ENCODE results near the gene POLD1. TPM values are rescaled to one million over a fixed set of nuclear protein-coding genes. Genes with fewer than 3 reads are reported as not detected.

POLD1 gene
- polyA plus RNA-seq, 3 donors: 9.3 to 22.4 (median 15.6) TPM

- peaks cover 0 to 2% (median 0%) of the 10 kb centered on the region in 3 donors for H3K27me3 Mint-ChIP-seq (ENCODE audit: low read depth in 3 of 3)
- H3K4me3 ChIP-seq (replicated peaks in 1 of 3; ENCODE audit: low read depth in 2 of 3, low read length in 3 of 3): no peak overlapping the region
- H3K4me2 ChIP-seq (replicated peaks; ENCODE audit: extremely low read depth, low read length, poor library complexity, severe bottlenecking): no peak overlapping the region
- H3K79me2 ChIP-seq (ENCODE audit: insufficient read depth, low read length): peaks cover 47% of the 10 kb centered on the region
- WGBS (ENCODE audit: insufficient coverage): 80% methylated on average over 1 of the region's 9 CpGs
- no peak for DNase-seq
- peaks cover 0 to 5% (median 2%) of the 10 kb centered on the region in 7 donors for H3K9me3 Mint-ChIP-seq
- no peaks in the 10 kb centered on the region for H3K27me3 ChIP-seq (ENCODE audit: control insufficient read depth in 2 of 2, insufficient read depth in 2 of 2, low read length in 2 of 2)
- no peak overlapping the region for H2AFZ ChIP-seq (ENCODE audit: insufficient read depth, low read depth, low read length, poor library complexity, severe bottlenecking)
- H4K20me1 ChIP-seq (ENCODE audit: insufficient read depth, low read length): no peaks in the 10 kb centered on the region
- no peak overlapping the region for H3K4me3 Mint-ChIP-seq
- peaks cover 2 to 18% of the 10 kb centered on the region in 2 donors for H3K36me3 ChIP-seq (replicated peaks in 1 of 2; ENCODE audit: control insufficient read depth in 1 of 2, insufficient read depth in 2 of 2, low read length in 2 of 2)
- H3K4me1 ChIP-seq (ENCODE audit: control insufficient read depth in 1 of 2, insufficient read depth in 2 of 2, low read length in 2 of 2): no peaks in the 10 kb centered on the region
- H3K4me1 Mint-ChIP-seq: no peaks in the 10 kb centered on the region
- intact Hi-C loops (cut with micrococcal nuclease): no loop called here
- H3K9me3 ChIP-seq (replicated peaks in 1 of 2; ENCODE audit: control insufficient read depth in 1 of 2, insufficient read depth in 1 of 2, low read length in 2 of 2): no peaks in the 10 kb centered on the region
- H3K27ac Mint-ChIP-seq: peak overlapping the region in 2 of 7 donors; percentile 5 to 42
- peaks cover 15 to 41% of the 10 kb centered on the region in 2 donors for H3K36me3 Mint-ChIP-seq
- no peak for TF ChIP-seq CTCF (IDR thresholded peaks at IDR 0.05)
- no peak overlapping the region for H3K27ac ChIP-seq (ENCODE audit: low read depth in 1 of 2, low read length in 2 of 2)
- no peak overlapping the region for H3K9ac ChIP-seq (ENCODE audit: insufficient read depth, low read length, poor library complexity, severe bottlenecking)
Measured at GRCh38 chr19:50394017-50394416, 9.9 kb downstream of the POLD1 start.

GRCh38 chr19:50398675-50399367 is 14.7 kb downstream of the POLD1 start:
- peaks cover 21 to 34% of the 10 kb centered on the region in 2 donors for H3K36me3 ChIP-seq (replicated peaks in 1 of 2; ENCODE audit: control insufficient read depth in 1 of 2, insufficient read depth in 2 of 2, low read length in 2 of 2)
- H3K9me3 ChIP-seq (replicated peaks in 1 of 2; ENCODE audit: control insufficient read depth in 1 of 2, insufficient read depth in 1 of 2, low read length in 2 of 2): no peaks in the 10 kb centered on the region
- H3K79me2 ChIP-seq (ENCODE audit: insufficient read depth, low read length): peaks cover 16% of the 10 kb centered on the region
- no peaks in the 10 kb centered on the region for H4K20me1 ChIP-seq (ENCODE audit: insufficient read depth, low read length)
- H3K27ac ChIP-seq (ENCODE audit: low read depth in 1 of 2, low read length in 2 of 2): no peak overlapping the region
- peaks cover 0 to 2% (median 0%) of the 10 kb centered on the region in 7 donors for H3K9me3 Mint-ChIP-seq
- no peak for DNase-seq
- WGBS (ENCODE audit: insufficient coverage): 94% methylated on average over 7 of the region's 13 CpGs
- no peak overlapping the region for H3K4me3 ChIP-seq (replicated peaks in 1 of 3; ENCODE audit: low read depth in 2 of 3, low read length in 3 of 3)
- peaks cover 0 to 3% (median 1%) of the 10 kb centered on the region in 3 donors for H3K27me3 Mint-ChIP-seq (ENCODE audit: low read depth in 3 of 3)
- H3K36me3 Mint-ChIP-seq: peaks cover 22 to 38% of the 10 kb centered on the region in 2 donors
- no peaks in the 10 kb centered on the region for H3K4me1 Mint-ChIP-seq
- no peak overlapping the region for H2AFZ ChIP-seq (ENCODE audit: insufficient read depth, low read depth, low read length, poor library complexity, severe bottlenecking)
- intact Hi-C loops (cut with micrococcal nuclease): no loop called here
- no peaks in the 10 kb centered on the region for H3K4me1 ChIP-seq (ENCODE audit: control insufficient read depth in 1 of 2, insufficient read depth in 2 of 2, low read length in 2 of 2)
- no peaks in the 10 kb centered on the region for H3K27me3 ChIP-seq (ENCODE audit: control insufficient read depth in 2 of 2, insufficient read depth in 2 of 2, low read length in 2 of 2)
- H3K4me3 Mint-ChIP-seq: no peak overlapping the region
- no peak for TF ChIP-seq CTCF (IDR thresholded peaks at IDR 0.05)
- H3K27ac Mint-ChIP-seq: peak overlapping the region in 2 of 7 donors; percentile 16 to 69
- H3K4me2 ChIP-seq (replicated peaks; ENCODE audit: extremely low read depth, low read length, poor library complexity, severe bottlenecking): no peak overlapping the region
- H3K9ac ChIP-seq (ENCODE audit: insufficient read depth, low read length, poor library complexity, severe bottlenecking): no peak overlapping the region

Data from CD14-positive monocyte (primary cell).